Mesothelial cell of epicardium (in vitro differentiated cells): Measurements from ENCODE around the gene R3HDM2. TPM values are rescaled to one million over a fixed set of nuclear protein-coding genes. Genes with fewer than 3 reads are reported as not detected.

Source experiments
- DNase-seq, 2 experiments: peaks; one replicate each; pipeline ENCODE4 v3.0.0; 2021; ENCODE audit warnings: low spot score in 2 of 2; ENCODE audit not compliant: unreplicated experiment in 2 of 2
- H3K27ac Mint-ChIP-seq: 2 replicates; pipeline ENCODE4 v1.8.0; 2021; ENCODE audit warnings: mixed read lengths
- H3K27me3 Mint-ChIP-seq: 2 replicates; pipeline ENCODE4 v1.8.0; 2021; ENCODE audit warnings: low read depth, mixed read lengths
- H3K36me3 Mint-ChIP-seq: 2 replicates; pipeline ENCODE4 v1.8.0; 2021; ENCODE audit warnings: mixed read lengths
- H3K4me1 Mint-ChIP-seq: 2 replicates; pipeline ENCODE4 v1.8.0; 2021; ENCODE audit warnings: mixed read lengths
- H3K4me3 Mint-ChIP-seq: 2 replicates; pipeline ENCODE4 v1.8.0; 2021; ENCODE audit warnings: mild to moderate bottlenecking, moderate library complexity, mixed read lengths
- H3K9me3 Mint-ChIP-seq: 2 replicates; pipeline ENCODE4 v1.8.0; 2021; ENCODE audit warnings: mixed read lengths
- CTCF ChIP-seq: fragments of 200-600 bp; sonication (generic); IDR thresholded peaks from one replicate; pipeline ENCODE4 v1.5.0; 2021; ENCODE audit warnings: antibody characterized with exemption; ENCODE audit not compliant: unreplicated experiment
- total RNA-seq: library from RNA; stranded (reverse); gene quantifications from 3 replicates; pipeline ENCODE4 v1.2.1, GENCODE V29; 2021

The R3HDM2 gene
- total RNA-seq, 1 donor from 2014 or later: 111 TPM

- Mint-ChIP-seq H3K27ac (no peak overlapping the region), H3K36me3 (no peaks in the 10 kb centered on the region), H3K4me1 (peaks cover 64% of the 10 kb centered on the region), H3K9me3 (no peaks in the 10 kb centered on the region), H3K4me3 (peak overlapping the region; percentile 12), H3K27me3 (peaks cover 88% of the 10 kb centered on the region)
- TF ChIP-seq CTCF: no peak
- no peak for DNase-seq
Observed at GRCh38 chr12:57219993-57220754, 210.7 kb downstream of the R3HDM2 start.

- H3K27ac Mint-ChIP-seq: no peak overlapping the region
- DNase-seq: no peak
Observed at GRCh38 chr12:57219205-57219992, 211.4 kb downstream of the R3HDM2 start.

GRCh38 chr12:57218030-57218853 lies 212.6 kb downstream of the R3HDM2 start:
- Mint-ChIP-seq H3K27me3 (peaks cover 85% of the 10 kb centered on the region), H3K4me1 (peaks cover 76% of the 10 kb centered on the region), H3K4me3 (peak overlapping the region; percentile 20), H3K27ac (no peak overlapping the region), H3K9me3 (no peaks in the 10 kb centered on the region), H3K36me3 (no peaks in the 10 kb centered on the region)
- no peak for TF ChIP-seq CTCF
- DNase-seq: no peak

More at GRCh38 chr12:57219205-57219992, 211.4 kb downstream of the R3HDM2 start:
- H3K4me3 Mint-ChIP-seq: peak overlapping the region; percentile 12
- peaks cover 89% of the 10 kb centered on the region for H3K27me3 Mint-ChIP-seq
- H3K36me3 Mint-ChIP-seq: no peaks in the 10 kb centered on the region
- no peak for TF ChIP-seq CTCF
- H3K4me1 Mint-ChIP-seq: peaks cover 69% of the 10 kb centered on the region
- H3K9me3 Mint-ChIP-seq: no peaks in the 10 kb centered on the region

- Mint-ChIP-seq H3K4me1 (peaks cover 71% of the 10 kb centered on the region), H3K27me3 (peaks cover 74% of the 10 kb centered on the region), H3K27ac (peak overlapping the region; percentile 75)
Observed at GRCh38 chr12:57216921-57217879, 213.6 kb downstream of the R3HDM2 start.

More at GRCh38 chr12:57216921-57217879, 213.6 kb downstream of the R3HDM2 start:
- H3K9me3 Mint-ChIP-seq: no peaks in the 10 kb centered on the region
- peak overlapping the region; percentile 81 for H3K4me3 Mint-ChIP-seq
- H3K36me3 Mint-ChIP-seq: no peaks in the 10 kb centered on the region
- no peak for TF ChIP-seq CTCF
- no peak for DNase-seq
